ENCODE data around the gene SPPL3.
"Not testable (repeated sequence)": the region's sequence is repeated elsewhere in the genome, so short reads cannot be mapped to it uniquely, and the experiment has no call there.

Gene SPPL3

DNA sequence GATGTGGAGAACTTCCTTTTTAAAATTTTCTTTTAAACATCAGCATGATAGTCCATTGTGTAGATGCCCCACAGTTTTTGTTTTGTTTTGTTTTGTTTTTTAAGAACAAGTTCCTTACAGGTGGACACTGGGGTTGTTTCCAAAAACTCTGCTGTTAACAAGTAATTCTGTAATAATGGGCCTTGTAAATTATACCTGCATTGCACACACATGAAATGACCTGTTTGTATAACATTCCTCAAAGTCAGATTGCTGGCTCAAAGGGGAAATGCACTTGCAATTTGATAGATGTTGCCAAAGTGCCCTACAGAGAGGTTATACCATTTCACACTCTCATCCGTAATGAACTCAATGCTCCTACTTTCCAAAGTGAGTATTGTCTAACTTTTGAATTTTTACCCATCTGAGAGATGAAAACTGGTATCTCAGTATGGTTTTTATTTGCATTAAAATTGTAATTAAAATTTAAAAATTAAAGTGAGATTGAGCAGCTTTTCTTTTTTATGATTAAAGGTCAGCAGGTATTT lies 89.2 kb downstream of the SPPL3 start:
- DNase-seq, result no peak

DNA sequence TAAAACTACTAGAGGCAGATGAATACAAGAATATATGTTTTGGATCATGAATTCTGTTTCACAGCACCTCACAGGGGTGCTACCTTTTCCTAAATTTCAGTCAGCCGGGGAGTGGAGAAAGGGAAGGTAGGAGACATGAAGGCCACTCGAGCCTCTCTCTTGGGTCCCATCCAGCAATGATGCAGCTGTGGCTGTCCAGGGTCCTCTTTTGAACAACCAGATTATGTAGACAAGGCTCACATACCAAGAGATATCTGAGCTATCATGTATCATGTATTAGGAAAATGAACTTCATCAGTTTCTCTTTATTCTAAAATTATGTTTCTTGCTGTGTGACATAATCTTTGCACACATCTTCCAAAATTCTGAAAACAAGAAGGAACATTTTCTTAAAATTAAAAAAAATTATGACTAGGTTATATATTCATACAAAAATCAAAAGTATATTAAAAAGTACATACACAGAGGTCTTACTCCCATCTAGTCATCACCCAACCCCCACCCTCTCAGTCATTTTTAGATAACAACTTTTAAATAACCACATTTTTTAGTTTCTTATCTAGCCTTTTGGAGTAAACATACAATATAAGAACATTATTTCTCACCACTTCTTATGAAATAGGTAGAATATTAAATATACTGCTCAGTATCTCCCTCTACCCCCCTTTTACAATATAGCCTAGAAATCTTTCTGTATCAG lies 89.8 kb downstream of the SPPL3 start:
- DNase-seq, result no peak

DNA sequence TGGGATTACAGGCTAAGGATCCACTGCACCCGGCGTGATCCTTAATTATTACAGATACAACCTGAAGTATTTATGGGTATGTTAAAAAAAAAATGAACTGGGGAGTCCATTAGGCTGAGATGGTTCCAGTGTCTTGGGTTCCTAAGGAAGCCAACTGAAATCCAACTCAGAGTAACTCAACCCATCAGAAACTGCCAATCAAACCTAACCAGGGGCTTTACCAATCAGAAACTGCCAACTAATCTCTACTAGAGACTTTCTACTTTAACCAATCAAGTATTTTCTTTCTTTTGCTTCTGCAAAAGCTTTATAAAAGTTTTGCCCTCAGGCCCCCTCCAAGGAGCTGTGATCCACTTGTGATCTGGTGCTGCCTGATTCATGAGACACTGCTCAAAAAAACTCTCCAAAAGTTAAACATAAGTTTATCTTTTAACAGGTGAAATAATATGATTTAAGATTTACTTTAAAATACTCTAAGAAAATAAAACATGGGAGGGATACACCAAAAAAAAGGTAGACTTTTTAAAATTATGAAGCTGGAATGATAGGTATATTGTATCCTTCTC lies 90.5 kb downstream of the SPPL3 start:
- DNase-seq, result no peak

DNA sequence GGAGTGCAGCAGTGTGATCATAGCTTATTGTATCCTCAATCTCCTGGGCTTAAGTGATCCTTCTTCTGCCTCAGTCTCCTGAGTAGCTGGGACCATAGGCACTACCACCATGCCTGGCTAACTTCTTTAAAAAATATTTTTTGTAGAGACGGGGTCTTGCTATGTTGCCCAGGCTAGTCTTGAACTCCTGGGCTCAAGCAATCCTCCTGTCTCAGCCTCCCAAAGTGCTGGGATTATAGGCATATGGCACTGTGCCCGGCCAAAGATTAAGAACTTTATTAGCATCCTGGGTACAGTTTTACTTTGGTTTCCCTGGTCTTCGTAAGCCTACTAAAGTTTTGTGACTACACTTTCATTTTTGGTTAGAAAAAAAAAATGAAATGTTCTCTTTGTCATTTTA lies 94.1 kb downstream of the SPPL3 start:
- no peak for DNase-seq

DNA sequence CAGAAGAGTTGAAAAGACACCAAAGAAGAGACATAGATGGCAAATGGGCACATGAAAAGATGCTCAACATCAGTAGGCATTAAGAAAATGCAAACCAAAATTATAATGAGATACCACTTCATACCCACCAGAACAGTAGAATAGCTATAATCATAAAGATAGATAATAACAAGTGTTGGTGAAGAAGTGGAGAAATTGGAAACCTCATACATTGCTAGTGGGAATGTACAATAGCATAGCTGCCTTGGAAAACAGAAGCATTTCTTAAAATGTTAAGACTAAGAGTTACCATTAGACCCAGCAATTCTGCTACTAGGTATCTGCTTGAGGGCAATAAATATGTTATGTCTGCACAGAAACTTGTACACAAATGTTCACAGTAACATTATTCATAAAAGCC lies 99.7 kb downstream of the SPPL3 start:
- no peak for DNase-seq

DNA sequence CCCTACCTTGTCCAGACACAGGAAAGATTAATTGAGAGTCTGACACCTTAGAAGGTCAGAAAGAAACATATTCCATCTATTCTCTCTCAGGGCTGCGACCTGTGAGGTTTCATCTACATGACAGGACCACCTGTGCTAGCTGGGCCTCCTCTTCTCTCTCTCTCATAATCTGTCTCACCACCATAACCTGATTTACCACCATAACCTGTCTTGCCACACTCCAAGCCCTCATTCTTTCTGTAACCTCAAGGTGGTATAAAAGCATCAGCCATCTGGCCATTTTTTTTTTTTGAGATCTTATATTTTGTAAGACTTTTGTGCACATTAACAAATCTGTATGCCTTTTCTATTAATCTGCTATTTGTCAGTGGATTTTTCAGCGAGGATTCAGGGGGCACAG lies 103.0 kb downstream of the SPPL3 start:
- DNase-seq, result no peak

DNA sequence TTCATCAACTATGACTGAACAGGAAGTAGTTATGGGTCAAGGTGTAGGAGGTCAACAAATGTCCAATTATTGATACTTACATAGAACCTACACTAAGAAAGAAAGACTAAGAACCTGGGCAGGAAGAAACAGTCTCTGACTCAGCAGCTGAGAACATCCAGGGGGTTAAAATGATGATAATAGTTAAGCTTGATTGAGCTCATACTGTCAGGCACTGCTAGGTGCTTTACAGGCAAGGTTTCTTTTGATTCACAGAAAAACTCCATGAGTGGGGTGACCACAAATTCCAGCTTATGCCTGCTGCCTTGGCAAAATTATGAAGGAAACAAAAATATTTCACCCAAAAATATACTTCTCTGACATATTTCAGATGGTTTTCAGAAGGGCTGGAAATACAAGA lies 103.5 kb downstream of the SPPL3 start:
- DNase-seq, result no peak

DNA sequence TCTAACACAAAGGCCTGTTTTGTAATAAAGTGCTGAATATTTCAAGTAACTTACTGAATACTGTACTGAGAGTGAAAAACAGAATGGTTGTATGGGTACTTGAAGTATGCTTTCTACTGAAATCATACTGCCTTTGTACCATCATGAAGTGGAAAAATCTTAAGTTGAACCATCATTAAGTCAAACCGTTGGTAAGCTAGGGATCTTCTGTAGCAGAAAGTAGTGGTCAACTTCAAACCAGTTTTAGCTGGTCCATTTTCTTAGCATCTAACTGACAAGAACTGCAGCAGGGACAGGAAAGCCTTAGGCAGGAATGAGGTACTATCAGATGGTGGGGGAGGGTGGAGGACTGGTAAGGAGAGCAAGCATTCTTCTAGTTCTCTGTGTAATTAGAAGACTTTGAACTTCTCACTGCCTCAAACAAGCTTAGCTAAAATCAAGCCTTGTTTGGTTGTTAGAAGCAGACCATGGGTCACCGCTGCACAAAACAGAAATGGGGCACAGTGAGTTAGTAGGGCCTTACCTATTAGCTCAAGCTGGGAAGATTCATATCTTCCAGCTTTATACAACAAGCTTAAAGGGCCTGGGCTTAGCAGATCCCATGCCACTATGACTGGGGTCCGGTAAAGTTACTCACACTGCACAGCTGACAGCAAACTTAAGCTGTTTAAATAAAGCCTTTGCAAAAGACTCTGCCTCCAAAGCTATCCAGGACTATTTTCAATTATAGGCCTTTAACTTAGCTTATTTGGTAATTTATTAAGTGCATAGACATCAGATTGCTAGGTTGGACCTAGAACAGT lies 104.7 kb downstream of the SPPL3 start:
- no peak for DNase-seq

DNA sequence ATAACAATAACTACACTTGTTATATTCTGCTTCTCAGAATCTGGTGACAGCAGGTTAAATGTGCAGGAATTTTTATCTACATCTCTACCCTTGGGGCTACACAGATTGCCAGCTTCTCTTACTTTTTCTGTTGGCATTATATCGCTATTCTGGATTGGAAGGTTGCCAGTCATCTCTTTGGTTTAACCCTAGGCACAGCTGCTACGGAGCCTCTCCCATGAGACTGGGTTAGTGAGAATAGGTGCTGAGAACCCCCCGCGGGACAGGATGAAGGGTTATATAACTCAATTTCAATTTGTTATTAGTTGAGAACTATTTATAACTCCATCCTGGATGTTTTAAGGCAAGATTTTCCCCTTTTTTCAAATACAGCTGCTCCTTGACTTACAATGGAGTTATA lies 105.5 kb downstream of the SPPL3 start:
- no peak for DNase-seq

DNA sequence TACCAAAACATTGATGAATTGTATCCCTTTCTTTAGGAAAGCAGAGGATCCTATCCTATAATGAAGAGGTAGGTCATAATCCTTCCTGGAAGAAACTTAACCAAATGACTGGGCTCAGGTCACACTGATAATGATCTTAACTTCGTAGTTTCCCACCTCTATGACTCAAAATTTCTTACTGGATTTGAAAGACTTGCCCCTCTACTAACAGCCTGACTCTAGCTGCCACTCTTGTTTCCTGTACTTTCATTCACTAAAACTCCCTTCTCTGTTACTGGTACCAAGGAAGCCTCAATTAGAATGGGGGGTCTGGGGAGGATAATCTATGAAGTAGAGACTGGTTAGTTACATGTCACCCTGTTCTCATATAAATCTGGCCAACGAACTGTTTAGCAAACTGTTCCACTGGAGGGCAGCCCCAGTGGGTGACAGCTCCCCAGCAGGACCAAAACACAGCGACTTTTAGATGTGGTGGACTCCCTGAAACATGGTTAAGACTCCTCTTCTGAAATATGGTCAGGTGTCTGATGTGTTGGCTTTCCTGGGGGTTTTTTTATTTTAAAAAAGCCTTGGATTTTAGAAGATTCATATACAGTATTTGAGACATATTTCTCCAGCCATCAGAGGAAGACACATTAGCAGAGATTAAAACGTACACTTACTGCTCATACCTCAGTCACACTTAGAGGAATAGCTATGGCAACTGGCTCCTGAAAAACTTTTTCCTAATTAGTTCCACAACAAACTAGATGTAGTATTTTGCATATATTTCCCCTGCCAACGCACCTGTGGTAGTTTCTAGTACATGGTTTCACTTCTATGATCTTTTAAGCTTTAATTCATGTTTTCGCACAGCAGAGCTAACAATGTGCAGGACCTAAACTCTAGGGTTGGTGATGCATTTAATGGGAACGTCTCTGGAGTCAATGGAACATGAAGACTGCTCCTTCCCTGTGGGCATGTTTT lies 106.2 kb downstream of the SPPL3 start:
- no peak for DNase-seq

DNA sequence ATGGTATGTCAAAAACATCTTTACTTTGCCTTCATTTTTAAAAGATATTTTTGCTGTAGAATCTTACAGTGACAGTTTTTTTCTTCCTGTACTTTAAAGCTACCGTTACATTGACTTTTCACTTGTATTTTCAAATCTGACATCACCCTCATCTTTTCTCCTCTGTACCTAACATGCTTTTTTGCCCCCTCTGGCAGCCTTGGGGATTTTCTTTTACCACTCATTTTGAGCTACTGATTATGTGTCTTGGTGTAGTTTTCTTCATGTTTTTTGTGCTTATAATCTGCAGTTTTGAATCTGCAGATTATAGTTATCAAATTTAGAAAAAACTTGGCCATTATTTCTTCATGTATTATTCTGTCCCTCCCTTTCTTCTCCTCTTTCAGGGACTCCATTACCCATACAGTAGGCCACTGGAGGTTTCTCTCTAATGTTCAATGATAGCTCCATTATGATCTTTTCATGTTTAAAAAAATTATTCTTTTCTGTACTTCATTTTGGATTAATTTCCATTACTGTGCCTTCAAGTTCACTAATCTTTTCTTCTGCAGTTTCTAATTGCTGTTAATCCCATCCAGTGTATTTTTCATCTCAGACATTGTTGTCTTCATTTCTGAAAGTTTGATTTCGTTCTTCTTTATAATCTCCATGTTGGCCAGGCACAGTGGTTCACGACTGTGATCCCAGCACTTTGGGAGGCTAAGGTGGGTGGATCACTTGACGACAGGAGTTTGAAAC lies 108.5 kb downstream of the SPPL3 start:
- DNase-seq, result no peak

DNA sequence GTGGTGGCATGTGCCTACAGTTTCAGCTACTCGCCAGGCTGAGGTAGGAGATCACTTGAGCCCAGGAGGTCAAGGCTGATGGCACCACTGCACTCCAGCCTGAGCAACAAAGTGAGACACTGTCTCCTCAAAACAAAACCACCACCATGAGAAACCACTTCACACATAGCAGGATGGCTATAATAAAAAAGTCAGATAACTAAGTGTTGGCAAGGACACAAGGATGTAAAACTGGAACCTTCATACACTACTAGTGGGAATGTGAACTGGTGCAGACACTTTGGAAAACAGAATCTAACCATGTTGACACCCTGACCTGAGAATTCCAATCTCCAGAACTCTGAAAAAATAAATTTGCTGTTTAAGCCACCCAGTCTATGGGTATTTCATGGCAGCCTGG lies 110.8 kb downstream of the SPPL3 start:
- no peak for DNase-seq

DNA sequence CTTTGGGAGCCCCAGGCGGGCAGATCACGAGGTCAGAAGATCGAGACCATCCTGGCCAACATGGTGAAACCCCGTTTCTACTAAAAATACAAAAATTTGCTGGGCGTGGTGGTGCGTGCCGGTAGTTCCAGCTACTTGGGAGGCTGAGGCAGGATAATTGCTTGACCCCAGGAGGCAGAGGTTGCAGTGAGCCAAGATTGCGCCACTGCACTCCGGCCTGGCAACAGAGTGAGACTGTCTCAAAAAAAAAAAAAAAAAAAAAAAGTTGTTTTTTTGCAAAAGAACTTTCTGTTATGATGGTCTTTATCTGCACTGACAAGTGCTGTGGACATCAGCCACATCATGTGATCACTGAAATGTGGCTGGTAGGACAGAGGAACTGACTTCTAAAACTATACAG lies 111.7 kb downstream of the SPPL3 start:
- DNase-seq, result not testable (repeated sequence)

DNA sequence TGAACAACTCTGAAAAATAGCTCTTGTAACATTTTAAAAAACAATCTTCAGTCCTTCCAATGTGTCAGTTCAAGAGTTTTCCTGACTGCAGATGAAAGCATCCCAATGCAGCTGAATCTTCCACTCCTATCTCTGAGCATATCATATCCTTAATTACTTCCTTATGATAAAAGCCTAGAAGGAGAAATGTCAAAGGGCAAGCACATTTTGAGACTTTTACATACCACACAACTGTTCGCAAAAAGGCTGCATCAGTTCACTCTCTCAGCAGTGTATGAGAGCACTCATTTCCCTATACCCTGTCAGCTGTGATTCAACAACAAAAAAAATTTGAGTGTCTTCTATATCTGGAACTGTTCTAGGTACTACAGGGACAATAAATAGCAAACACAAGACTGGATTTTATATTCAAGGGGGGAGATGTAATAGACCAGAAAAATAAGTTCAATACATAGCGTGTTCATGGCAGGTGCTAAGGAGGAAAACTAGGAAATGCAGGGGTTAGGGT lies 112.4 kb downstream of the SPPL3 start:
- no peak for DNase-seq

DNA sequence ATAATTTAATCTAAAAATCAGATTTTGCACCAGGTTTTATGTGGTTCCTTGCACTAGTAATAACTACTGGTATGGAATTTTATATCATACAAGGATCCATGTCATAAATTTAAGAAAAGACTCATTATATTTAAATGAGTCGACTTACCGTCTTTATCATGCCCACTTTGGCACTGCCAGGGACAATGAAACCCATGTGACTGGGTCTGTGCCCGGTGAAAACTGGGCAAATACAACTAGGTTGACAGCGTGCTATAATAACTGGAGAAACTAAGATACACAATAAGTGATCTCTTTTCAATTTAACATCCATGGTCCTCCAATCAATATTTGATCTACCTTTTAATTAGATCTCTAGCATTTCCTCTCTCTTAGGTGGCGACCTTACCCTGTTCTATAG lies 114.0 kb downstream of the SPPL3 start:
- DNase-seq, result no peak

DNA sequence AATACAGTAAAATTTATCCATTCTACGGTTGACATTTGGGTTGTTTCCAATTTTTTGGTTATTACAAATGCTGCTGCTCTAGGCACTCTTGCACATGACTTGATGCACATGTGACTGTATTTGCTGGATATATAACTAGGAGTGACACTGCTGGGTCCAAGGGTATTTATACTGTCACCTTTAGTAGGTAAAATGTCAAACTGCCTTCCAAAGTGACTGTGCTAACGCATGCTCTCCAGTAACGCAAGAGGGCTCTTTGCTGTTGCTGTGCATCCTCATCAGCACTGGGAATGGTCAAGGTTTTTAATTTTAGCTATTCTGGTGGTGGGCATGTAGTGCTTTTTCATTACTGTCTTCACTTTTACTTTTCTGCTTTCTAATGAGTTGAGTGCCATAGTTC lies 116.3 kb downstream of the SPPL3 start:
- DNase-seq, result no peak

DNA sequence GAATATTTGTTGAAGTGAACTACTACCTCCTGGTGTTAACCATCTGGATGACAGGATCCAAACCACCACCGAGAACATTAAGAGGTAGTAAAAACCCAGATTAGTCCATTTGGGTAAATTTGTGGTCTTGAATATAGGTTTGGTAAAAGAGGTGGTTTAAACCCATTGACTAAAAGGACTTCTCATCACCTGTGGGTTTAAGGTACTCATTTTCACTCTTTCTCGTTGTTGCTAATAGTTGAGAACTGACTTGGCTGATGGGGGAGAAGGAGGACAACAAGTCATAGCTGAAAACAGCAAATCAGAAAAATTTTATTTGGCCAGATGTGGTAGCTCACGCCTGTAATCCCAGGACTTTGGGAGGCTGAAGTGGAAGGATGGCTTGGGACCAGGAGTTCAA lies 119.4 kb downstream of the SPPL3 start:
- no peak for DNase-seq

DNA sequence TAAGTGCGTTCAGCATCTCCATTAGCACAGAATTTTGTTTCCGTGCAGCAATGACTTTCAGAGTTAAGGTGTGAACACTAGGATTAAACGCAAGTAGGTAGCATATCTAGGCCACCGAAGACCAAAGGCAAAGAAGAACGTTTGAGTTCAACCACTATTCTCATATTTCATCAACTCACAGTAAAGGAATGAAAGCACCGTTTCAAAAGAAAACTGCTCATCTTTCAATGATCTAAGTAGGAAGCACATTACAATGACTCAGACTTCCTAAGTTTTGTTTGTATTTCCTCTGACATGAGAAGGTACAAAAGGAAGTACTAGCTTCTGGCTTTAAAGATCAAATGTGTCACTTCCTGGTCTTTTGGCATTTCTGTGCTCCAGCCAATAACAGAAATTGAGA lies 121.0 kb downstream of the SPPL3 start:
- no peak for DNase-seq

DNA sequence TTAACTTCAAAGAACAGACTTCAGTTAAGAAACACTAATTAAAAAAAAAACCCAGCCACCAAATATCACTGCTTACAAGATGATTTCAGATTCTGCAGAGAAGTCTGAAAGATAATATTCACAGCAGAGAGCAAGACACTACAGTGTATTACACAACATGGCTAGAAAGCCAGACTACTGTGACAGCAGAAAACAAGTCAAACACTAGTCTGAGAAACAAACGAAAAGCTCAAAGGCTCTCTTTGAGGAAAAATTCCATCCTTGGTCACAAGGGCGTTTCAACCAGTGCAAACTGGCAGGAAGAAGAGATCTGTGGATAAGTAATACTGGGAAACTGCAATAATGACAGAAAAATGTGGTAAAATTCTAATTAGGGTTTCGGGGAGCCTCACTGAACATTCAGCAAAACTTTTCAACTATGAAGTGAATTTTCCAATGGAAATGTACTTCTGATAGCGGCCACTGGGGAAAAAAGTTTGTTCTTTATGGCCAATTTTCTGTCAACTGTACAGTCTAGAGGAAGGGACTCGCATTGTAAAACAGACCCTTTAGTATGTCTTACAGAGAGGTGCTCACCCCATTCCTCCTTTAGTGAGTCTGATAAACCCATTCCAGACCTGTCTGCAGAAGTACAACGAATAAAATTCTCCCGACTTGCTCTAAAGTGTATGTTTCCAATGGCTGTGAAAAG lies 128.2 kb downstream of the SPPL3 start:
- DNase-seq, result no peak

DNA sequence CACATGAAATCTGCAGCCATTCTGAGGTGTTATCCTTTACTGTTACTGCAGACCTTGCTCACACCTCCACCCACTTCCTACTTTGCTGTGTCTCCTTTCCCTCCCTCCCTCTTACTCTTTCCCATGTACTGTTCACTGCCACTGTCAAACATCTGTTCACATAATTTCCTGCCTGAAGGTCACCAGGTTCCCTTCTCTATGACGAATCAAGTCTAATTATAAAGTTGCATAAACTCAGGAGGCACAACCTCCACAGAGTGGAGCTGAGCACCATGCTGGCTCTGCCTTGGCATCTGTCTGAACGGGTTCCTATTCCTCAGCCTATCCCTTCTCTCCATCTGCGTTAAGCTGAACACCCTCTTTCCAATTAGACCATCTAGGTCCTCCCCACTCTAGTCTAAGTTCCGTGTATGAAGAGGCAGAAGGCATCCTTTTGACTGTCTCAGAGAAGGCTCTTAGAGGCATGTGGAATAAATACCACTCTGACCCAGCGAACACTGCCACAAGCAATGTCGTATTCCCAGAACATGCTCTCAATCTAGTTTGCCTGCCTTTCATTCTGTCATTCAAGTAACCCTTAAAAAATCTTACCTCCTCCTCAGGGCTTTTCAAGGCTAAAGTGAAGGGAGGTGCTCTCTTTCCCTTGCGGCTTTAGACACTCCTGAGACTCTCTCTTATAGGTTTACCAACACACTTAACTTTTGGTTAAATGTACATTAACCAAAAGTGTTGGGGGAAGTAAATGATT lies 129.8 kb downstream of the SPPL3 start:
- DNase-seq, result no peak

DNA sequence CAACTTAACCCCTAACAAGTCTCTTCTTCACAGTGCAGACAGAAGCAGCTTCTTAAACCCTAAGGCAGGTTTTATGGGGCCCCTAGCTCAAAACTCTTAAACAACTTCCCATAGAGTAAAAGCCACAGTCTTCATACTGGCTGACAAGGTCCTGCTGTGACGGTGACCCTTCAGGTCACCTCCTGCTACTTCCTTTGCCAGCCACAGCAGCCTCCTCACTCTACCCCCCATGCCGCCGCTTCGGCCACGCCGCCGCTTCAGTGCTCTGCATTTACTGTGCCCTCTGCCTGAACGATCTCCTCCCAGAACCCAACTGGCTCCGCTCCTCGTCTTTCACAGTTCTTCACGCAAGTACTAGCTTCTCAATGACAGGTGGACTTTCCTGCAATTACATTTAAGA lies 133.1 kb downstream of the SPPL3 start:
- DNase-seq, result no peak

Data from RPMI8226 (cell line).